GM18508 (cell line): ENCODE results near the gene CLCN6.

Experiments used
- ATAC-seq: cut with Tn5 transposase; IDR thresholded peaks from one replicate; pipeline ENCODE4 v1.9.1; 2021; ENCODE audit warnings: moderate number of reproducible peaks; ENCODE audit not compliant: insufficient read depth, unreplicated experiment

Gene CLCN6

GRCh38 chr1:11874258-11874562 is 68.2 kb downstream of the CLCN6 start:
- no peak for ATAC-seq

- ATAC-seq: no peak
These were observed 68.6 kb downstream of the CLCN6 start for GRCh38 chr1:11874624-11875023.

- ATAC-seq: no peak
These were observed 69.1 kb downstream of the CLCN6 start for GRCh38 chr1:11875094-11875493.

DNA sequence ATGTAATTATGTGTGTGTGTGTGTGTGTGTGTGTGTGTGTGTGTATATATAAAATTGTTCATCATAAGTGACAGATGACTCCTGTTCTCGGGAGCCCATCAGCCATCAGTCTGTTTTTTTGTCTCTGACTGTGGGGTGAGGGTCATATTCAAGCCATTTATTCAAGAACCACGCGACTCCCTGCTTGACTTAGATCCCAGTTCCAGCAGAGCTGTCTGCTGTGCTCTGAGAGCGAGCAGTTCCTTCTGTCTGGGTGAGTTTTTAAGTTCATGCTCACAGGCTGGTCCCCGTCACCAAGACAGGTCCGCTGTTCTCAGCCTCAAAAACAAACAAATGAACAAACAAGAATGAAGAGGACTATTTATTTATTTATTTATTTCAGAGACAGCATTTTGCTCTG is 71.1 kb downstream of the CLCN6 start:
- ATAC-seq: no peak

DNA sequence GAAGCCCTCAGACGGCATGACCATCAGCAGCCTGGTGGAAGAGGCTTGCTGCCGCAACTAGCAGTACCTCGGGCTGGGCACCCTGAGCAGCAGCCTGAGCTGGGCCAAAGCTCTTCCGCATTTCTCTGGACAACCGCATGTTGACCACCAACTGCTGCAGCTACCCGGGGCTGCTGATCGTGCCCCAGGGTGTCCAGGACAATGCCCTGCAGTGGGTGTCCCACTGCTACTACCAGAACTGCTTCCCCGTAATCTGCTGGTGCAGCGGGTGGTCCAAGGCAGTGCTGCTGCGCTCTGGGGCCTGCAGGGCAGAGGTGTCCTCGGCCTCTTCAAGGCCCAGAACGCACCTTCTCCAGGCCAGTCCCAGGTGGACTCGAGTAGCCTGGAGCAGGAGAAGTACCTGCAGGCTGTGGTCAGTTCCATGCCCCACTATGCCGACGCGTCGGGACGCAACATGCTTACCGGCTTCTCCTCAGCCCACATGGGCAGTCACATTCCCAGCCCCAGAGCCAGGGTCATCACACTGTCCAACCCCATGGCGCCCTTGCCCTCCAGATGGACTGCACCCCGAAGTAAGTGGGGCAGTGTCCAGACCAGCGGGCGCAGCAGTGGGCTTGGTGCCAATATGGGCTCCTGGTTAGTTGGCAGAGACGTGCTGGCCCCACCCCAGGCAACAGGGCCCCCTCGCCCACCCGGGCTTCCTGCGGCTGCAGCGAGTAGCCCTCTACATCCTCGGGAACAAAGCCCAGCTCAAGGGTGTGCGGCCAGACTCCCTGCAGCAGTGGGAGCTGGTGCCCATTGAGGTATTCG is 72.3 kb downstream of the CLCN6 start:
- ATAC-seq: no peak

DNA sequence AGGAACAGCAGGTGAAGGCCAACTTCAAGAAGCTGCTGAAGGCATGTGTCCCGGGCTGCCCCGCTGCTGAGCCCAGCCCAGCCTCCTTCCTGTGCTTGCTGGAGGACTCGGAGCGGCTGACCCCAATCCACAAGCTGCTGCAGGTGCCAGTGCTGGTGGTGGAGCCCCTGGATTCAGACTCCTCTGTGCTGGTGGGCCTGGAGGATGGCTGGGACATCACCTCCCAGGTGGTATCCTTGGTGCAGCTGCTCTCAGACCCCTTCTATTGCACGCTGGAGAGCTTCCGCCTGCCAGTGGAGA is 72.8 kb downstream of the CLCN6 start:
- ATAC-seq: no peak

DNA sequence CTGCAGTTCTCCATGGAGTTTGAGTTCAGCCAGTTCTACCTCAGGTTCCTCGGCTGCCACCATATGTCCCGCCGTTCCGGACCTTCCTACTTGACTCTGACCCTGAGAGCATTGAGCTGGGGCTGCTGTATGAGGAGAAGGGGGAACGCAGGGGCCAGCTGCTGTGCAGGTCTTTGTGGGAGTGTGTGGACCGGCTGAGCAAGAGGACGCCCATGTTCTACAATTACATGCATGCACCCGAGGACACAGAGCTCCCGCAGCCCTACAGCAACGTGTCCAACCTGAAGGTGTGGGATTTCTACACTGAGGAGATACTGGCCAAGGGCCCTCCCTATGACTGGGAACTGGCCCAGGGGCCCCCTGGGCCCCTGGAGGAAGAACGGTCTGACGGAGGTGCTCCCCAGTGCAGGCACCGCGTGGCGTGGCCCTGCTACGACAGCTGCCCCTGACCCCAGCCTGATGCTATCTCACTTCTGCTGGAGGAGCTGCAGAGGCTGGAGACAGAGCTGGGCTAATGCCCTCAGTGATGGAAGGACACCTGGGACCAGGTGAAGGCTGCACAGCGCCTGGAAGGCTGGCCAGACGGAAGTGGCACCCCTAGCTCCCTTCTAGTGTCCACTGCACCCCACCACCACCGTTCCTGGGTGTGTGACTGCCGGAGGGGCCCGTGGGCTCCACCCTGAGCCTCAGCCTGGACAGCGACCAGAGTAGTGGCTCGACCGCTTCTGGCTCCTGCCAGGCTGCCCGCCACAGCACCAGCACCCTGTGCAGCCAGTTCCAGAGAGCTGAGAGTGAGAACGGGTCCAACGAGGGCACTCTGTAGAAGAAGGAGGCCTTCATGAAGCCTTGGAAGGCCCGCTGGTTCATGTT is 73.6 kb downstream of the CLCN6 start:
- no peak for ATAC-seq

- ATAC-seq: no peak
These were observed 74.2 kb downstream of the CLCN6 start for GRCh38 chr1:11880181-11880575.

GRCh38 chr1:11880911-11881748 is 75.1 kb downstream of the CLCN6 start:
- no peak for ATAC-seq

DNA sequence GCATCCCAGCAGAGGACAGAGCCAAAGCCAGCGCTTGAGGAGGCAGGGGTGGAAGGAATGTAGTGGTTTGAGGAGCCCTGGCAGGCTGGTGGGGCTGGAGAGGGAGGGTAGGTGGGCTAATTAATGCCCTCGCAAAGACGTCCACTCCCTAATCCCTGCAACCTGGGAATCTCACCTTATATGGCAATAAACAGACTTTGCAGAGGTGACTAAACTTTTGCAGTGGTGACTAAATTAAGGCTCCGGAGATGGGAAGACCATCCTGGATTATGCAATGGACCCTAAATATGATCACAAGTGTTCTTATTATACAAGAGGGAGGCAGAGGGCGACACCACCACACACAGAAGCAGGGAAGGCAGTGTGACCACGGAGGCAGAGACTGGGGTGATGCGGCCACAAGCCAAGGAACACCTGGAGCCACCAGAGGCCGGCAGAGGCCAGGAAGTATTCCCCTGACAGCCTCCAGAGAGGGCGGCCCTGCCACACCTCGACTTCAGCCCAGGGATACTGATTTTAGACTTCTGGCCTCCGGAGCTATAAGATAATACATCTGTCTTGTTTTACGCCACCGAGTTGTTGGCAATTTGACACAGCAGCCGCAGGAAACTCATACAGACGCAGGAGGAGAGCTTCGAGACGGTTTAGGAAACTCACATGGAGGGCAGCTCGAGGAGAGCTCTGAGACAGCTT is 75.9 kb downstream of the CLCN6 start:
- ATAC-seq: no peak

GRCh38 chr1:11882814-11883538 is 77.0 kb downstream of the CLCN6 start:
- ATAC-seq: no peak

- no peak for ATAC-seq
These were observed 79.9 kb downstream of the CLCN6 start for GRCh38 chr1:11885916-11886315.

DNA sequence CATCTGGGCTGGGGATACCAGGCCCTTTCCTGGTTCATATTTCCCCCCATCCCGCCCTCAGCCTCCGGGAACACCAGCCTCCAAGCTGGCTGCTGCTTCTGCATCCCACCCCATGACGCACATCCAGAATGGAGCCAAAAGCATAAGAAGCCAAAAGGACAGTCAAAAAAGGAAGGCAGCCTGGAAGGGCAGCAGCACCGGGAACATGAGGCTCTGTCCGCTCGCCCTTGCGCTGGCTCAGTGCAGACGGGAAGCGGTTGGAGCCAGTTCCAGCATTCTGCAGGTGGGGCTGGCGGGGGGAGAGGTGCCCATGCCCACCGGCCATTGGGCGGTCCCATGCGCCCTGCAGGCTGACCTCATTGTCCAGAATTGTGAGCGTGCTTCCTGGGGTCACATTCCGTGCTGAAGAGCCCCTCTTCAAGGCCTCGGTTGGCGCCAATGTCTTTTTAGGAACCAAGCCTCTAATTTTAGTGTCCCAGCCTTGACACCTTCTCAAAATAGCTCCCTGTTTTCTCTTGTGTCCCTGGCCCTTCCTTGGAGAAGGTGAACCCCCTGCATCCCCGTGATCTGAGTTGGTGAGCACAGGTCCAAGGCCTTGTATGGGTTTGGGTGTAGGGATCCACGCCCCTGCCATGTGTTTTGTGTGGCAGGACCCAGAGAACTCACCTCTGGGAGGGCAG is 81.1 kb downstream of the CLCN6 start:
- ATAC-seq: no peak

- no peak for ATAC-seq
These were observed 81.6 kb downstream of the CLCN6 start for GRCh38 chr1:11887666-11888007.

DNA sequence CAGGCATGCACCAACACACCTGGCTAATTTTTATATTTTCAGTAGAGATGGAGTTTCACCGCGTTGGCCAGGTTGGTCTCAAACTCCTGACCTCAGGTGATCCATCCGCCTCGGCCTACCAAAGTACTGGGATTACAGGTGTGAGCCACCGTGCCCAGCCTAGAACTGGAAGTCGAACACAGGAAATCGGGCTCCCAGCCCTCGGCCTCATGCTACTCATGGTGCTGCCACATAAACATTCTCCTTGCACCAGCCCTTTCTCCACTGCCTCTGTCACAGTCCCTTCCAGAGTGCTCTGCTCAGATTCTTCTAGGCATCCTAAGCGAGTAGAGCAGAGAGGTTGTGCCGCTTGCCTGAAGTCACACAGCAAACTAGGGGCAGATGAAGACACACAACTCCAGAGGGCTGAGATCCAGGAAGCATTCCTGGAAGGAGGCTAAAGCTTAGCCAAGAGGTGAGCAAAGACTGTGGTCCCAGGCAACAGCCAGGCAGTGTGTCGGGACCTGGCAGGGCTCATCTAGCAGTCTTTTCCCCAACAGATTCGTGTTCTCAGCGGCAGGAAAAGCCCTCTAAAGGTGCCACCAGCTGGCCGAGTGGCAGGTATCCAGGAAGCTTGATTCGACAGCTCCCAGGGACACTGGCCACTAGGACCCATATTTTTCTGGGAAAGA is 82.3 kb downstream of the CLCN6 start:
- no peak for ATAC-seq

DNA sequence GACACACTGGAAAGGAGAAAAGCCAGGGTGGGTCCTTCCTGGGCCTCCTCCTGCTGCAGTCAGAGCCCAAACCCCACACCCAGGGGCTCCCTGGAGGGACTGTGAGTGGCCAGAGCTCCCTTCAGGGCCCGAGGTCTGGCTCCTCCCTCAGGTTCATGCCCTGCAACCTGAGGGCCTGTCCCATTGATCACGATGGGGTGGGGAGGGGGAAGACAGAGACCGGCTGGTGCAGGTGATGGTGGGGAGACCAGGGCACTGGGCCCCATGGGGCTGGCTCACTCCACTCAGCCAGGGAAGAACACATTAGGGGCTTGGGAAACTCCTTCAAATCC is 82.9 kb downstream of the CLCN6 start:
- no peak for ATAC-seq

GRCh38 chr1:11891433-11892186 is 85.6 kb downstream of the CLCN6 start:
- ATAC-seq: no peak
